ENCODE results near the gene HFM1. TPM values are rescaled to one million over a fixed set of nuclear protein-coding genes. Genes with fewer than 3 reads are reported as not detected.

HFM1 gene
- total RNA-seq, 1 donor from 2014 or later: 56.5 TPM

GRCh38 chr1:91234181-91234580 lies 170.5 kb downstream of the HFM1 start:
- no peak for DNase-seq

GRCh38 chr1:91226741-91227140 lies 177.9 kb downstream of the HFM1 start:
- no peak for DNase-seq

GRCh38 chr1:91224878-91225277 lies 179.8 kb downstream of the HFM1 start:
- DNase-seq: no peak

- DNase-seq: no peak
These were observed 183.6 kb downstream of the HFM1 start for GRCh38 chr1:91221017-91221416.

GRCh38 chr1:91217911-91218310 lies 186.7 kb downstream of the HFM1 start:
- DNase-seq: no peak

Small RNAs within 50 kb of the gene (small RNA-seq; reads per million reads assigned to genes)
- not detected for gene RF00019

Other genes starting within 250 kb of the HFM1 start
- 29.3 TPM for gene CDC7, start 96.0 kb upstream of the HFM1 start, total RNA-seq